B cell (primary cell): ENCODE measurements around the gene RIOK3. TPM values are rescaled to one million over a fixed set of nuclear protein-coding genes. Genes with fewer than 3 reads are reported as not detected.

Experiments
- ATAC-seq: fragments of 200-7000 bp; cut with Tn5 transposase; one replicate; pipeline ENCODE4 v1.10.0; 2021; ENCODE audit warnings: low read depth, mild to moderate bottlenecking, moderate number of reproducible peaks, moderate library complexity
- CTCF ChIA-PET: fragments of 350-600 bp; sonication (Branson Sonifier 250); formaldehyde crosslinking; loops from one replicate; lab custom pipeline; 2021; ENCODE audit warnings: antibody characterized with exemption, inconsistent platforms; lab: Charles Lee
- POLR2A ChIA-PET: fragments of 350-600 bp; sonication (Branson Sonifier 250); formaldehyde crosslinking; loops from one replicate; lab custom pipeline; 2021; ENCODE audit warnings: antibody characterized with exemption; lab: Charles Lee
- DNase-seq: peaks from one replicate; pipeline ENCODE4 v3.0.0; 2013
- H2AFZ ChIP-seq: 2 replicates; pipeline ENCODE4 v1.6.1; 2012; ENCODE audit warnings: mild to moderate bottlenecking, low read depth, low read length; ENCODE audit not compliant: insufficient read depth, poor library complexity, severe bottlenecking
- H3K27ac ChIP-seq, 2 donors: 1 replicate in 1 of 2; 2 replicates in 1 of 2; pipeline ENCODE4 v1.5.1; 2012 to 2013; ENCODE audit warnings: low read length in 2 of 2, mild to moderate bottlenecking in 2 of 2, moderate library complexity in 1 of 2
- H3K27me3 ChIP-seq, 4 experiments: fragments of 200-600 bp in 1 of 4; sonication (generic) in 1 of 4; replicated peaks in 1 of 4; 1 replicate in 2 of 4; 2 replicates in 2 of 4; pipeline versions ENCODE4 v1.6.1 to v1.7.0; 2013 to 2016; ENCODE audit warnings: low read length in 3 of 4, mild to moderate bottlenecking in 2 of 4, mixed read lengths in 1 of 4, moderate library complexity in 1 of 4; ENCODE audit not compliant: insufficient read depth in 4 of 4, control insufficient read depth in 3 of 4; ENCODE audit errors: control extremely low read depth in 1 of 4
- H3K36me3 ChIP-seq, 2 experiments: replicated peaks in 1 of 2; 1 replicate in 1 of 2; 2 replicates in 1 of 2; pipeline versions ENCODE4 v1.6.1 to v1.7.1; 2013; ENCODE audit warnings: low read length in 1 of 2; ENCODE audit not compliant: insufficient read depth in 2 of 2, control insufficient read depth in 1 of 2; ENCODE audit errors: control extremely low read depth in 1 of 2, extremely low read depth in 1 of 2
- H3K4me1 ChIP-seq, 2 donors: fragments of 200-600 bp in 1 of 2; sonication (generic) in 1 of 2; 1 replicate in 1 of 2; 2 replicates in 1 of 2; pipeline versions ENCODE4 v1.5.1 to v1.6.1; 2013 to 2017; ENCODE audit warnings: low read length in 2 of 2; ENCODE audit not compliant: control insufficient read depth in 2 of 2, insufficient read depth in 2 of 2
- H3K4me2 ChIP-seq: replicated peaks from 2 replicates; pipeline ENCODE3; 2012; ENCODE audit warnings: mild to moderate bottlenecking, low read depth, low read length; ENCODE audit not compliant: poor library complexity, severe bottlenecking
- H3K4me3 ChIP-seq, 5 experiments: fragments of 200-600 bp in 1 of 5; sonication (generic) in 1 of 5; 1 replicate in 3 of 5; 2 replicates in 2 of 5; pipeline versions ENCODE4 v1.5.1 to v1.7.0; 2011 to 2016; ENCODE audit warnings: low read length in 4 of 5, mild to moderate bottlenecking in 4 of 5, low read depth in 2 of 5, control low read depth in 1 of 5, moderate library complexity in 1 of 5; ENCODE audit not compliant: insufficient read depth in 1 of 5; ENCODE audit errors: control extremely low read depth in 1 of 5, extremely low read depth in 1 of 5
- H3K79me2 ChIP-seq: fragments of 200-600 bp; sonication (generic); one replicate; pipeline ENCODE4 v1.6.0; 2016; ENCODE audit warnings: low read length; ENCODE audit not compliant: control insufficient read depth, insufficient read depth
- H3K9ac ChIP-seq: fragments of 200-600 bp; sonication (generic); 2 replicates; pipeline ENCODE4 v1.6.1; 2017; ENCODE audit warnings: mild to moderate bottlenecking, low read length, moderate library complexity
- H3K9me3 ChIP-seq, 3 donors: one replicate each; pipeline versions ENCODE4 v1.6.1 to v1.7.1; 2013; ENCODE audit warnings: low read length in 2 of 3; ENCODE audit not compliant: control insufficient read depth in 2 of 3, insufficient read depth in 1 of 3; ENCODE audit errors: control extremely low read depth in 1 of 3
- H4K20me1 ChIP-seq: 2 replicates; pipeline ENCODE4 v1.6.0; 2012; ENCODE audit warnings: mild to moderate bottlenecking, low read length; ENCODE audit not compliant: insufficient read depth, control insufficient read depth, poor library complexity, severe bottlenecking
- H3K27ac Mint-ChIP-seq: one replicate; pipeline ENCODE4 v1.8.0; 2021; ENCODE audit warnings: mixed read lengths
- H3K27me3 Mint-ChIP-seq: one replicate; pipeline ENCODE4 v1.8.0; 2021; ENCODE audit warnings: mixed read lengths
- H3K4me1 Mint-ChIP-seq: one replicate; pipeline ENCODE4 v1.8.0; 2021; ENCODE audit warnings: mixed read lengths
- H3K4me3 Mint-ChIP-seq: one replicate; pipeline ENCODE4 v1.8.0; 2021; ENCODE audit warnings: mixed read lengths
- H3K9me3 Mint-ChIP-seq: one replicate; pipeline ENCODE4 v1.8.0; 2022; ENCODE audit warnings: mixed read lengths; ENCODE audit not compliant: insufficient read depth
- CTCF ChIP-seq: fragments of 200-600 bp; IDR thresholded peaks from one replicate; pipeline ENCODE4 v1.8.0; 2022; ENCODE audit warnings: antibody characterized with exemption, mild to moderate bottlenecking
- EZH2 ChIP-seq: IDR thresholded peaks from 2 replicates; pipeline ENCODE4 v1.6.1; 2012; ENCODE audit warnings: borderline replicate concordance, low read depth, mild to moderate bottlenecking, moderate library complexity, low read length; ENCODE audit not compliant: insufficient read depth, poor library complexity, severe bottlenecking
- WGBS: methylation state at CpG from one replicate; pipeline ENCODE4 v1.1.5; 2013; ENCODE audit warnings: missing lambda C conversion rate; ENCODE audit not compliant: insufficient coverage; 5-methylcytosine and 5-hydroxymethylcytosine counted together
- intact Hi-C: fragments of 100-400 bp; cut with micrococcal nuclease; formaldehyde crosslinking; loops from one replicate; pipeline ENCODE4 v1.10.0; 2022
- polyA plus RNA-seq: library from polyadenylated mRNA; depleted of rRNA; stranded (reverse); fragments of >200 nt; gene quantifications from 2 replicates; pipeline ENCODE4 v1.2.3, GENCODE V29; 2012
- total RNA-seq, 2 donors: library from RNA; stranded (reverse); fragments of 120-200 nt in 1 of 2; gene quantifications; 1 replicate in 1 of 2; 2 replicates in 1 of 2; pipeline versions ENCODE4 v1.2.3 to v1.2.4, GENCODE V29; 2013 to 2022

The RIOK3 gene
- total and polyA plus RNA-seq, 2 donors (not counting 1 experiment from before 2014, with no cell fraction given) = 42.5 to 83.4 TPM

DNA sequence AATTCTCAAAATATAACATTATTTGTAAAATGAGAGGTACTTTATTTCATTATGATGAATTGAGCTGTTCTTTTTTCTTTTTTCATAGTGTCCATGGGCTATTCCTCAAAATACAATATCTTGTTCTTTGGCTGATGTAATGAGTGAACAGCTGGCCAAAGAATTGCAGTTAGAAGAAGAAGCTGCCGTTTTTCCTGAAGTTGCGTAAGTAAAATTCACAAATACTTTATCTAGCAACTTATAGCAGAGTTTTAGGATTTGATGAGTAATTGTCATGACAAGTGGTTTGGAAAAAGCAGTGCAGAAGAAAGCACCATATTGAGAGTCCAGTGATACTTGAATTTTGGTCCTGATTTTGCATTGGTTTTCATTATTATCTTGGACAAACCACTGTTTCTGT lies 9.8 kb downstream of the RIOK3 start:
- Histone ChIP-seq H4K20me1 (peaks cover 51% of the 10 kb centered on the region), H2AFZ (no peak overlapping the region), H3K9me3 (no peaks in the 10 kb centered on the region), H3K36me3 (peaks cover 22 to 72% of the 10 kb centered on the region in 2 experiments), H3K9ac (no peak overlapping the region), H3K4me3 (no peak overlapping the region), H3K4me2 (no peak overlapping the region), H3K27me3 (no peaks in the 10 kb centered on the region), H3K27ac (no peak overlapping the region), H3K4me1 (peaks cover 31 to 33% of the 10 kb centered on the region in 2 donors), H3K79me2 (peaks cover 78% of the 10 kb centered on the region)
- Mint-ChIP-seq H3K9me3 (no peaks in the 10 kb centered on the region), H3K4me3 (no peak overlapping the region), H3K27me3 (no peaks in the 10 kb centered on the region), H3K27ac (no peak overlapping the region), H3K4me1 (peaks cover 40% of the 10 kb centered on the region)
- TF ChIP-seq CTCF (no peak), EZH2 (no peak)
- intact Hi-C loops = no loop called here
- WGBS = no CpG with 5 or more reads among the region's 2 CpGs
- ChIA-PET CTCF (interaction anchor here (1.1 to 1.4 kb wide), 2 partner anchors 36 to 42 kb away, joined by 3 read pairs; no protein-coding TSS in a partner anchor), POLR2A (no interaction called here)
- ATAC-seq (no peak), DNase-seq (no peak)

- Mint-ChIP-seq H3K27ac (no peak overlapping the region), H3K9me3 (no peaks in the 10 kb centered on the region), H3K4me3 (no peak overlapping the region), H3K27me3 (no peaks in the 10 kb centered on the region), H3K4me1 (no peaks in the 10 kb centered on the region)
- DNase-seq (no peak), ATAC-seq (no peak)
- intact Hi-C loops = no loop called here
- WGBS = 100% methylated on average over 2 of the region's 3 CpGs
- Histone ChIP-seq H3K27ac (peak overlapping the region in 1 of 2 donors; percentile 38), H2AFZ (no peak overlapping the region), H3K4me3 (no peak overlapping the region), H3K36me3 (peaks cover 26 to 83% of the 10 kb centered on the region in 2 experiments), H3K4me1 (no peaks in the 10 kb centered on the region), H3K9ac (no peak overlapping the region), H3K9me3 (no peaks in the 10 kb centered on the region), H4K20me1 (no peaks in the 10 kb centered on the region), H3K4me2 (no peak overlapping the region), H3K27me3 (no peaks in the 10 kb centered on the region), H3K79me2 (peaks cover 46% of the 10 kb centered on the region)
- CTCF ChIA-PET = interaction anchor here (1.0 kb wide), 1 partner anchor 46 kb away, joined by 3 read pairs; no protein-coding TSS in a partner anchor
- POLR2A ChIA-PET = interaction anchor here (0.6 to 0.7 kb wide), 2 partner anchors 8 to 119 kb away, joined by 3 read pairs; no protein-coding TSS in a partner anchor
- TF ChIP-seq CTCF (no peak), EZH2 (no peak)
Observed at GRCh38 chr18:23468753-23469459, 15.8 kb downstream of the RIOK3 start.
